HG02759 (cell line): ENCODE data around the gene PTPRS.
"Not testable (repeated sequence)": the region's sequence is repeated elsewhere in the genome, so short reads cannot be mapped to it uniquely, and the experiment has no call there.

Source experiments
- ATAC-seq: cut with Tn5 transposase; IDR thresholded peaks from one replicate; pipeline ENCODE4 v1.9.1; 2021; ENCODE audit warnings: mild to moderate bottlenecking, moderate library complexity; ENCODE audit not compliant: unreplicated experiment

PTPRS gene

DNA sequence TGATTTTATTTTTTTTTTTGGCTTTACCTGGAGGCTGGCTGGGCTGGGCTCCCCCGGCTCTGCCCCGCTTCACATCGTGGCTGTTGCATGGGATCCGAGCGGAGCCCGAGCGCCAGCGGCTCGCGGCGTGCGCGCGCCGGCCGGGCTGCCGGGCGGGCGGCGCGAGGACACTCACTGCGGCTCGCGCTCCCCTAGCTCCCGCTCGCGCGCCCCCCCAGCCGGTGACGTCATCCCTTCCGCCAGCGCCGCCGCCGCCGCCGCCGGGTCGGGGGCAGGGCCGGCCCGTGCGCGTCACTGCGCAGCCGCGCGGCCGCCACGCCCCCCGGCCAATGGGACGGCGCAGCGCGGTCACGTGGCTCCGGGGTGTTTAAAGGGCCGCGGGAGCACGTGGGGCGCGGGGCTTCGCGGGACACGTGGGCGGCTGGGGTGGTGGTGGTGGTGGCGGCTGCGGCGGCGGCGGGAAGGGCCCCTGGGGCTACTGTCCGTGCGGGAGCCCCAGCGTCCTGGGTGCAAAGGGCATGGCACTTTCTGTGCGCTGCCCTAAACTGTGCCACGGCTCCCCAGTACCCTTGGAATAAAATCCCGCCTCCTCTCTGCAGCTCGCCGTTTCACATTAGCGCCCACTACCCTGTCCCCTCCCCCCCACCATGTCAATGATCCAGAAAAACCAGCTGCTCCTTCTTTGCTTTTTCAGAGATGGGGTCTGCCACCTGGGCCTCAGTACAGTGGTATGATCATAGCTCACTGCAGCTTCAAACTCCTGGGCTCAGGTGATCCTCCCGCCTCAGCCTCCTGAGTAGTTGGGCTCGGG, at the start of gene PTPRS:
Gene PTPRS, minus strand, starts transcription at position 176 of the 811 bp plus-strand sequence. CDS start 54,672 bp downstream, outside the sequence.
- ATAC-seq, result peak; percentile 62

GRCh38 chr19:5389353-5389752, 48.7 kb upstream of the PTPRS start:
- ATAC-seq, result no peak

DNA sequence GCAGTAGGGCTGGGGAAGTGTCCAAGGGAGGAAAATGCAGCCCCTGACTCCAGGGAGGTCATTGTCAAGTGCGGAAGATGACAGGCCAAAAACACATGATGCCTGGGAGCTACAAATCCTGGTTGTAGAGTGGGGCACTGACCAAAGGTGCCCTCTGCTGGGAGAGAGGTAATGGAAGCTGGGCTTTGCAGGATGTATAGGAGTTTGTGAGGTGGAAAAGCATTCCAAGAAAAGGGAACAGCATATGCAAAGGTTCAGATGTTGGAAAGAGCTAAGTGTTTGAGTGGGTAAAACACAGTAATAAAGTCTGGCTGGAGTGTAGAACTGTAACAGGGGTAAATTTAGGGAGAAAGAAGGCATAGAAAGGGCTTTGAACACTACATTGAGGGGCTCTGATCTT, 46.9 kb upstream of the PTPRS start:
- ATAC-seq, result no peak

GRCh38 chr19:5386841-5387240, 46.2 kb upstream of the PTPRS start:
- no peak for ATAC-seq

- ATAC-seq, result not testable (repeated sequence)
Measured at GRCh38 chr19:5381197-5381596, 40.6 kb upstream of the PTPRS start.

DNA sequence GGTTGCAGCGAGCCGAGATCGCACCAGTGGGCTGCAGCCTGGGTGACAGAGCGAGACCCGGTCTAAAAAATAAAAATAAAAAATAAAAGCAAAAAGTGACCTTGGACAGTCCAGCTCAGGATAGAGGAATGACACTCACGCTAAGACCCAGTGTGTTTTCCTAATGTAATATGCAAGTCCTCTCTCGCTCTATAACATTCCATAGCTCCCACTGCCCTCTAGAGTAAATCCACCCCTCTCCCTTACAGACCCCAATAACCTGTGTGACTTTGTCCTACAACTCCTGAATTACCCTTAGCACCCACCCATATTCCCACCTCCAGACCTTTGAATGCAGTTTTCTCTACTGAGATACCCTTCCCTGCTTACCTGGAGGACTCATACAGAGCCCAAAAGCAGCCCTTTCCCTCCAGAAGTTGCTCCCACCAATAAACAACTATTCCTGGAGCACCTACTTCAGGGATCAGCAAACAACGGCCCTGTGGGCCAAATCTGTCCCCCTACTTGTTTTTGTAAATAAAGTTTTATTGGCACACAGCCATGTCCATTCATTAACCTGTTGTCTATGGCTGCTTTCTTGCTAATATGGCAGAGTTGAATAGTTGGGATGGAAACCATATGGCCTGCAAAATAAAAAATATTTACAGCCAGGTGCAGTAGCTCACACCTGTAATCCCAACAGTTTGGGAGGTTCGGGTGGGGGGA, 39.8 kb upstream of the PTPRS start:
- ATAC-seq, result no peak

GRCh38 chr19:5376928-5377327, 36.3 kb upstream of the PTPRS start:
- no peak for ATAC-seq

- ATAC-seq, result no peak
Measured at GRCh38 chr19:5372572-5373200, 32.1 kb upstream of the PTPRS start.

- no peak for ATAC-seq
Measured at GRCh38 chr19:5369962-5370367, 29.4 kb upstream of the PTPRS start.

- ATAC-seq, result no peak
Measured at GRCh38 chr19:5369304-5369703, 28.7 kb upstream of the PTPRS start.

GRCh38 chr19:5367530-5368133, 27.0 kb upstream of the PTPRS start:
- ATAC-seq, result no peak

- ATAC-seq, result no peak
Measured at GRCh38 chr19:5365905-5366304, 25.3 kb upstream of the PTPRS start.

GRCh38 chr19:5364674-5365073, 24.1 kb upstream of the PTPRS start:
- ATAC-seq, result no peak

GRCh38 chr19:5361839-5362238, 21.2 kb upstream of the PTPRS start:
- not testable (repeated sequence) for ATAC-seq

DNA sequence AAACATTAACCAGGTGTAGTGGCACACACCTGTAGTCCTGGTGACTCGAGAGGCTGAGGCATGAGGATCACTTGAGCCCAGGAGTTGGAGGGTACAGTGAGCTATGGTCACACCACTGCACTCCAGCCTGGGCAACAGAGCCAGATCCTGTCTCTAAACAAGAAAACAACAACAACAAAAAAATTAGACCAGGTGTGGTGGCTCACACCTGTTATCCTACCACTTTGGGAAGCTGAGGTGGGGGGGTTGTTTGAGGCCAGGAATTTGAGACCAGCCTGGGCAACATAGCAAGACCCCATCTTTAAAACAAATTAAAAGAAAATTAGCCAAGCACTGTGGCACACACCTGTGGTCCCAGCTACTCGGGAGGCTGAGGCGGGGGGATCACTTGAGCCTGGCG, 20.8 kb upstream of the PTPRS start:
- no peak for ATAC-seq

- ATAC-seq, result no peak
Measured at GRCh38 chr19:5360003-5360780, 19.6 kb upstream of the PTPRS start.

GRCh38 chr19:5358173-5358800, 17.7 kb upstream of the PTPRS start:
- no peak for ATAC-seq

- ATAC-seq, result no peak
Measured at GRCh38 chr19:5357584-5357983, 17.0 kb upstream of the PTPRS start.

DNA sequence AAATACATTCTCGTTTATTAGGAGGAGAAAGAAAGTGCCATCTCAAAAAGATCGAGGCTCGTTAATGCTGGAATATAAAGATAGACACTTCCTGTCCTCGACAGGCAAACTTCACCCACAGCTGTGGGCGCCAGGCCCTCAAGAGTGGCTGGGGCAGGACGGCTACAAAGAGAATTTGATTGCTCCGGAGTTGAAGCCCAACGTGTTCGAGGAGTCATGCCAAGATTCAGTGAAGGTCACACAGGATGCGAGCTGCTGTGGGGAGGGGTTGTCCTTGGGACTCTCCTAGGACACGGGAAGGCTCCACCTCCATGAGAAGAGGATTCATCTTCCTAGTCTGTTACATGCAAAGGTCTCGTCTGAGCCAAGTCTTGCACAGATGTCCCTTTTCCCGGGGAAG, 16.3 kb upstream of the PTPRS start:
- ATAC-seq, result no peak

DNA sequence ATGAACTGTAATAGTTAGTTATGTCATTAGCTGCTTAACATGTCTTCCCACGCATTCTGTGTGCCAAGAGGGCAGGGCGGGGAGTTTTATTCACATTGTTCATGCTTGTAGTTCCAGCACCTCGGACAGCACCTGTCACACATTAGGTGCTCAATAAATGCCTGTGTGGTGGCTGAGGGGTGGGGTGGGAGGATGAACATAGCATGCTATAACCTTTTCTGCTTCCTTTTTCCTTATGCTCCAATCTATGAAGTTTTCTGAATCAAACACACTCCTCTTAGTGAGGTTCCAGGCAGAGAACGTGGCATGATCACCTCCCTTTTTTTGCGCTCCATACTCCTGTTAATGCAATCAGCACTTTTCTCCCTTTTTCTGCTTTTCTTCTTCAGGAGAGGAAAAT, 15.8 kb upstream of the PTPRS start:
- ATAC-seq, result no peak
